ENCODE results near the gene NMNAT3.

GRCh38 chr3:139519998-139520737 lies 157.6 kb downstream of the NMNAT3 start:
- TF ChIP-seq, protein P1, sequence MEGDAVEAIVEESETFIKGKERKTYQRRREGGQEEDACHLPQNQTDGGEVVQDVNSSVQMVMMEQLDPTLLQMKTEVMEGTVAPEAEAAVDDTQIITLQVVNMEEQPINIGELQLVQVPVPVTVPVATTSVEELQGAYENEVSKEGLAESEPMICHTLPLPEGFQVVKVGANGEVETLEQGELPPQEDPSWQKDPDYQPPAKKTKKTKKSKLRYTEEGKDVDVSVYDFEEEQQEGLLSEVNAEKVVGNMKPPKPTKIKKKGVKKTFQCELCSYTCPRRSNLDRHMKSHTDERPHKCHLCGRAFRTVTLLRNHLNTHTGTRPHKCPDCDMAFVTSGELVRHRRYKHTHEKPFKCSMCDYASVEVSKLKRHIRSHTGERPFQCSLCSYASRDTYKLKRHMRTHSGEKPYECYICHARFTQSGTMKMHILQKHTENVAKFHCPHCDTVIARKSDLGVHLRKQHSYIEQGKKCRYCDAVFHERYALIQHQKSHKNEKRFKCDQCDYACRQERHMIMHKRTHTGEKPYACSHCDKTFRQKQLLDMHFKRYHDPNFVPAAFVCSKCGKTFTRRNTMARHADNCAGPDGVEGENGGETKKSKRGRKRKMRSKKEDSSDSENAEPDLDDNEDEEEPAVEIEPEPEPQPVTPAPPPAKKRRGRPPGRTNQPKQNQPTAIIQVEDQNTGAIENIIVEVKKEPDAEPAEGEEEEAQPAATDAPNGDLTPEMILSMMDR (conservative IDR thresholded peaks at IDR 0.05; ENCODE audit: low read length) = peak; percentile 65
- no peak for TF ChIP-seq EZH2phosphoT487 (IDR thresholded peaks at IDR 0.05; ENCODE audit: borderline replicate concordance)

Measured in Loucy (cell line).